Neural progenitor cell (in vitro differentiated cells): ENCODE measurements around the gene BRD4.

Experiments used
- CTCF ChIP-seq: fragments of 200-600 bp; sonication (generic); IDR thresholded peaks from 2 replicates; pipeline ENCODE4 v1.5.1; 2017; ENCODE audit warnings: antibody characterized with exemption, mild to moderate bottlenecking
- EZH2 ChIP-seq: fragments of 200-600 bp; sonication (generic); IDR thresholded peaks from 2 replicates; pipeline ENCODE4 v1.6.1; 2017; ENCODE audit warnings: antibody characterized with exemption, mild to moderate bottlenecking, moderate library complexity
- EZH2phosphoT487 ChIP-seq: fragments of 200-600 bp; sonication (generic); IDR thresholded peaks from 2 replicates; pipeline ENCODE4 v1.6.1; 2017; ENCODE audit warnings: antibody characterized with exemption

GRCh38 chr19:15216363-15216762 is 116.0 kb downstream of the BRD4 start:
- no peak for TF ChIP-seq CTCF
- no peak for TF ChIP-seq EZH2
- no peak for TF ChIP-seq EZH2phosphoT487
